ENCODE results near the gene MYRIP.

DNA sequence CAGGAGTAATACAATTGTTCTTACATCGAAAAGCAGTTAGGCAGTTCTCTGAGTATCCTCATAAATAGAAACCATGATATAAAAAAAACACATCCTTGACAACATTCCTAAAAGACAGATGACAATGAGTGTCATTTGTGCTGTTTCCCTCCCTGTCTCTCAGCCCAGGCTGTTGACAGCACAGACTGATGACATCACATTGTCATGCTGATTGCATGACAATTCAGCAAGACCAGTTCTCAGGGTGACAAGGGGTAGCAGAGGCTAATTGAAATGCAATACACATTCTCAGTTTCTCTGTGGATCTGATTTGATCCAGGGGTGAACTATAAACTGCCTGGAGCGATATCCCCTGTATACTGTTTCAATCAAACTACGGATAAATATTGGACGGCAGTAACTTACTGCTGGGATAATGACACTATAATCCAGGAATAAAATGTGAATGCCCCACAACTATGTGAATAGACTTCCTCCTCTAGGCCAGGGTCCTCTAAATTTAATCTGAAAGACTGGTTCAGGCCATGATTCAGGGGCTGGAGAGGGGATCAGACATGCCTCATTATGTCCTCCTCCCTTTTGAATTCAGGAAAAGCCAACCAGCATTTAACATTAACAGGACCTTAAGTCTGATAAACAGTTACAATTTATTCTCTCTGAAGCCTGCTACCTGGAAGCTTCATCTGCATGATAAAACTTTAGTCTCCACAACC, 483.4 kb downstream of the MYRIP start:
- TF ChIP-seq POLR2A (IDR thresholded peaks at IDR 0.05; ENCODE audit: low read depth, low read length) (no peak), POLR2AphosphoS5 (IDR thresholded peaks at IDR 0.05; ENCODE audit: low read depth, low read length) (no peak), TAF1 (IDR thresholded peaks at IDR 0.05; ENCODE audit: low read depth, low read length) (no peak), SPI1 (IDR thresholded peaks at IDR 0.05; ENCODE audit: low read depth, low read length) (no peak)

All from GM12891 (cell line).